ENCODE data around the gene BMPR1A.

GRCh38 chr10:86871563-86872183 is 115.3 kb downstream of the BMPR1A start:
- TF ChIP-seq EZH2 (IDR thresholded peaks at IDR 0.05; ENCODE audit: insufficient read depth, poor library complexity, severe bottlenecking) (no peak), EZH2phosphoT487 (IDR thresholded peaks at IDR 0.05; ENCODE audit: insufficient read depth, low read depth) (no peak)

All from GM23248 (cell line).